ENCODE results near the gene ACAD11.

Gene ACAD11, protein sequence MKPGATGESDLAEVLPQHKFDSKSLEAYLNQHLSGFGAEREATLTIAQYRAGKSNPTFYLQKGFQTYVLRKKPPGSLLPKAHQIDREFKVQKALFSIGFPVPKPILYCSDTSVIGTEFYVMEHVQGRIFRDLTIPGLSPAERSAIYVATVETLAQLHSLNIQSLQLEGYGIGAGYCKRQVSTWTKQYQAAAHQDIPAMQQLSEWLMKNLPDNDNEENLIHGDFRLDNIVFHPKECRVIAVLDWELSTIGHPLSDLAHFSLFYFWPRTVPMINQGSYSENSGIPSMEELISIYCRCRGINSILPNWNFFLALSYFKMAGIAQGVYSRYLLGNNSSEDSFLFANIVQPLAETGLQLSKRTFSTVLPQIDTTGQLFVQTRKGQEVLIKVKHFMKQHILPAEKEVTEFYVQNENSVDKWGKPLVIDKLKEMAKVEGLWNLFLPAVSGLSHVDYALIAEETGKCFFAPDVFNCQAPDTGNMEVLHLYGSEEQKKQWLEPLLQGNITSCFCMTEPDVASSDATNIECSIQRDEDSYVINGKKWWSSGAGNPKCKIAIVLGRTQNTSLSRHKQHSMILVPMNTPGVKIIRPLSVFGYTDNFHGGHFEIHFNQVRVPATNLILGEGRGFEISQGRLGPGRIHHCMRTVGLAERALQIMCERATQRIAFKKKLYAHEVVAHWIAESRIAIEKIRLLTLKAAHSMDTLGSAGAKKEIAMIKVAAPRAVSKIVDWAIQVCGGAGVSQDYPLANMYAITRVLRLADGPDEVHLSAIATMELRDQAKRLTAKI

DNA sequence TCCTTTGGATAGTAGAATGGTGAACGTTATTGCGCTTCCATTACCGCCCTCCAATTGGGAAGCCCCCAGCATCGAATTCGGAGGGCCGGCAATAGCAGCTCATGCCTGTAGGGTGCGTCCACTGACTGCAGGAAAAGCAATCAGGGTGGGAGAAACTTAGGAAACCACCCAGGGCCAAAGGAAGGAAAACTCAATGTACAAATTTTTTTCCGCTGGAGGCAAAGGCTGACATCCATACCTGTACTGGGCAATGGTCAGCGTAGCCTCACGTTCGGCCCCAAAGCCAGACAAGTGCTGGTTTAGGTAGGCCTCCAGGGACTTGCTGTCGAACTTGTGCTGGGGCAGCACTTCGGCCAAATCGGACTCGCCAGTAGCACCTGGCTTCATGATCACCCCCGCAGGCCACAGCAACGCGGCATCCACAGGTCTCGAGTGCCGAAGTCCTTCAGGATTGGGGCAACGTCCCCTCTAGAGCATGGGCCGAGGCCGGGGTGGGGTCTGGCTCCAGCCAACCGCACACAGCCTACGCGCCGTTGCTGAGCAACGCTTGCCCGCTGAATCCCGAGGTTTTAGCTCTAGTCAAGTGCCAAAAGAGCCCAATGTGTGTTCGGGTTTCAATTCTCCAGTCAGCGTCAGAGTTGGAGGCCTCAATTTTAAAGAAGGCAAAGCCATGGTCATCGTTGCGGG lies at the start of gene ACAD11:
TSS of gene ACAD11 (minus strand) at position 445 of the 687 bp plus-strand sequence. CDS start at position 387, 58 bp downstream.
- peak; percentile 13 for DNase-seq (ENCODE audit: low read depth)

DNA sequence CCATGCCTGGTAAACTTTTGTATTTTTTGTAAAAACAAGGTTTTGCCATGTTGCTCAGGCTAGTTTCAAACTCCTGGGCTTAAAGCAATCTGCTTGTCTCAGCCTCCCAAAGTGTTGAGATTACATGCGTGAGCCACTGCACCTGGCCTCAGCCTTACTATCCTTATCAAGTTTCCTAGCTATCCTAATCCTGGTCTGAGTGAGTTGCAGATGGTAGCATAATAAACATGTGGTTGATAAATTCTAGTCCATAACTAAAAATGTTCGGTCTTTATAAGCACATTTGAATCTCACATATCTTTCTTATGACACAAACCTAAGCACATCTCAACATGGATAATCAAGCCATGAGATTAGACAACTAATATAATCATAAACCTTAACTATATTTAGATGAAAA lies 44.1 kb upstream of the ACAD11 start:
- DNase-seq (ENCODE audit: low read depth), result no peak

DNA sequence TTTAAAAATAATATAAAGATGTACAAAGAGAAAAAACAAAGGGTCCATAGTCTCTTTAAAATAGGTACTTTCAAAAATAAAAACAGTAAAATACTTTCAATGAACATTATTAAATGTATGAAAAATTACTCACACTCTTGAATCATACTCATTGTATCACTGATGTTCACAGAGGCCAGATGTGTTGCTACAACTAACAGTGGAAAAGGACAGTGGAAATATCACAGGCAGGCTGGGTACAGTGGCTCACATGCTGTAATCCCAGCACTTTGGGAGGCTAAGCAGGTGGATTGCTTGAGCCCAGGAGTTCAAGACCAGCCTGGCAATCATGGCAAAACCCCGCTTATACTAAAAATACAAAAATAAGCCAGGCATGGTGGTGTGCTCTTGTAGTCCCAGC lies 35.8 kb upstream of the ACAD11 start:
- no peak for DNase-seq (ENCODE audit: low read depth)

DNA sequence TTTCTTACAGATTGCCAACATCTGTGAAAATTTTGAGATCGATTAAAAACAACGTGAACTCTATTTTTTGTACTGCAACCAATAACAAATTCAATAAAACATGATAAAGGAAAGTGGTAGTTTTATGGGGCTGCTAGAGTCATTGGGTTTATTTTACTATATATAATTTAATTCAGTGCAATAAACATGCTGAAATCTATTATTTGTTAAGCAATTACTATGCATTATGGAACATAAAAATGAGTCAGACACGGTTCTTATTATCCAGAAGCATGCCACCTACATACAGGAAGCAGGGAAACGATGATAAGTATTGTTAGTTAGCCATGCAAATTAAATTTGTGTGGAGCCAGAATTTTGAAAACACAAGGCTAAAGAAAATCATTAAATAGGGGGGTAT lies 35.4 kb upstream of the ACAD11 start:
- DNase-seq (ENCODE audit: low read depth), result no peak

DNA sequence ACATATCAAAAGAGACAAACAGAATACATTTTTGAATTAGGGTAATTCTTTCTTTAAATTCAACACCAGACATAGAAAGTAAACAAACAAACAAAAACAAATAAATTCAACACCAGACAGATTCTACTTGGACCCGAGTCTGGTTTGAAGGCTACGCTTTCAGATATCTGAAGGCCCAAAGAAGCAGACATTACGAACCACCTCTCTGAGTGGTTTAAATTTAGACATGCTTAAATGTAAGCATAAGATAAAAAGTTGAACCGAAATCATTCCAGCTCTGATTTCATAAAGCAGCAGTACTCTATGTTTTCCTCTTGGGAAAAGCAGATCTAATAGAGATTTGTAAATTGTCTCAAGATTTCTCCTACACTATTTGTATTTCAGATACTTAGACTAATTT lies 30.4 kb upstream of the ACAD11 start:
- no peak for DNase-seq (ENCODE audit: low read depth)

DNA sequence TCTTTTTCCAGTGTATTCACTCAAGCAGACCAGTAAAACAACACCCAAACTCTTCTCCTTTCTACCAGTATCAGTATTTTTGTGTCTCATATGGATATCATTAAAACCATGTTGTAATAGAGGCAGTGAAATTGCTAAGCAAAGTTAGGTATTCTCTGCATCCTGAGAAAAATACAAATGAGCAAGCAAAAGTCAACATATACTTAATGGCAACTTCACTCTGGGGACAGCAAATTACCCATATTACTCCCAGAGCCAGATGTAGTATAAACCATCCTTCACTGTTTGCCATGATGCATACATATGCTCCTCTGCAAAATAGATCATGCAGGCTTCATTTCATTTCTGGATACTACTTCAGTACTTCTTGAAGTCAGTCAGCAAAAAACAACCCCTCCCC lies 22.6 kb upstream of the ACAD11 start:
- DNase-seq (ENCODE audit: low read depth), result no peak

DNA sequence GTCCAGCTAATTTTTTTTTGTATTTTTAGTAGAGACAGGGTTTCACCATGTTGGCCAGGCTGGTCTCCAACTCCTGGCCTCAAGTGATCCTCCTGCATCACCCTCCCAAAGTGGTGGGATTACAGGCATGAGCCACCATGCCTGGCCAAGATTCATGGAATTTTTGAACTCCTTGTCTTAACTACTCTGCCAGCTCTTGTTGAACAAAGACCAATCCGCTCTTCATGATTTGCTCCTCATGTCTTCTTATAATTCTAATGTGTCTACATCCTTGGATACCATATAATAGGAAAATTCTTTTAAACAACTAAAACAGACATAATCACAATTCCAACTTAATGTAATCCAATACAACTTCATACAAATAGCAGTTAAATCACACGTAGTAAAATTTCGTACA lies 21.8 kb upstream of the ACAD11 start:
- no peak for DNase-seq (ENCODE audit: low read depth)

DNA sequence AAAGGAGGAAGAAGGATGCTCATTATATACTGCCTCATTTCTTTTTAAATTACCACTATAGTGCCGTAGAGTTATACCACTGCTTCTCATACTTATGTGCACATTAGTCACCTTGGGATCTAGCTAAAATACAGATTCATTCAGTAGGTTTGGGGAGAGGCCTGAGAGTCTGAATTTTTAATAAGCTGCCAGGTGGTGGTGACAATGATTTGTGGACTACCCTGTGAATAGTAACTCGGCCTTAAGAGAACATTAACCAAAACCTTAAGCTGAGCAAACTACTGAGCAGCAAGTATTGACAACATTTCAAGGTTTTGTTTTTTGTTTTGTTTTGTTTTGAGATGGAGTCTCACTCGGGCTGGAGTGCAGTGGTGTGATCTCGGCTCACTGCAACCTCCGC lies 20.3 kb upstream of the ACAD11 start:
- no peak for DNase-seq (ENCODE audit: low read depth)

DNA sequence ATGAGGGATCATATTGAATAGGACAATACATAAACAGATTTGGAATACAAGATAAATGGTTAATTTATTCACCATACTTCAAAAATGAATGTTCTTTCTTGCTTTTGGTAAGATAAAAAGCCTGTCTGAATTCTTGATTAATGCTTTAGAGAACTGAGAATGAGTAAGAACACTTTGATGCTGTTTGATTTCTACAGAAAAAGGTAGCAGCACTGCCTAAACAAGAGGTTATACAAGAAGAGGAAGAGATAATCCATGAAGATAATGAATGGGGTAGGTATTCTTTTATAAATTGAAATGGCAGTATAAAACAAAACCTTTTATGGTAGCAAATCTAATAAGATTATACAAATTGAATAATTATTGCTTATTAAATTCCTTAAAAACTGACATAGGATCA lies 15.8 kb upstream of the ACAD11 start:
- DNase-seq (ENCODE audit: low read depth), result no peak

DNA sequence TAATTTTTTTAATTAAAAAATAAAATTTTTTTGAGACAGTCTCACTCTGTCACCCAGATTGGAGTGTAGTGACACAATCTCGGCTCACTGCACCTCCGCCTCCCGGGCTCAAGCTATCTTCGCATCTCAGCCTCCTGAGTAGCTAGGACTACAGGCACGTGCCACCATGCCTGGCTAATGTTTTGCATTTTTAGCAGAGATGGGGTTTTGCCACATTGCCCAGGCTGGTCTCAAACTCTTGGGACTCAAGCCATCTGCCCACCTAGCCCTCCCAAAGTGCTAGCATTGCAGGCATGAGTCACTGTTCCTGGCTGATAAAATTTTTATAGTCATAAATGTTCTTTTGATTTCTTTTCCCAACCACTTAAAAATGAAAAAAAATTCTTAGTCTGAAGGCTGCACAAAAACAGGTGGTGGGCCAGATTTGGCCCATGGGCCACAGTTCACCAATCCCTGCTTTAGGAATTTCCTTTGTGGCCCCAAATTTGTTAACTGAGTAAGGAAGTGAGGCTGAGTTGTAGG lies 9.7 kb upstream of the ACAD11 start:
- no peak for DNase-seq (ENCODE audit: low read depth)

DNA sequence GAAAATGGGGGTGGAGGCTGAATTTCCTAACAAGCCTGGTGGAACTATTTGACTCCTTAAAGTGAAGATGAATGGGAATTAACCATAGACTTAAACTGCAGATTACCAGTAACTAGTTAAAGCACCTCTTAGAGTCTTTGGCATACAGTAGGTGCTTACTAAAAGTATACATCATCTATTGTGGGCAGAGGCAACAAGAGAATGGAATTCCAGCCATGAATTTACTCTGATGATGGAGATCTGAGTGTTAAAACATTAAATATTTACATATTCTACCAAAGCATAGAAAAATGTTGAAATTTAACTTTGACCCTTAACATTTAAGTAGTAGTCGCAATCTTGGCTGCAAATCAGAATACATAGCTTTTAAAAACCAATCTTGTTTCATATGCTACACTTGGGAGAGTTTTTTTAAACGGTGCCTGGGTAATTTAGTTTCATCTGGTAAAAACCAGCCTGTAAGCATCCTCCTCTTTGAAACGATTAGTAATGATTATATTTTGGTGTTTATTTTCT lies 5.7 kb upstream of the ACAD11 start:
- DNase-seq (ENCODE audit: low read depth), result no peak

DNA sequence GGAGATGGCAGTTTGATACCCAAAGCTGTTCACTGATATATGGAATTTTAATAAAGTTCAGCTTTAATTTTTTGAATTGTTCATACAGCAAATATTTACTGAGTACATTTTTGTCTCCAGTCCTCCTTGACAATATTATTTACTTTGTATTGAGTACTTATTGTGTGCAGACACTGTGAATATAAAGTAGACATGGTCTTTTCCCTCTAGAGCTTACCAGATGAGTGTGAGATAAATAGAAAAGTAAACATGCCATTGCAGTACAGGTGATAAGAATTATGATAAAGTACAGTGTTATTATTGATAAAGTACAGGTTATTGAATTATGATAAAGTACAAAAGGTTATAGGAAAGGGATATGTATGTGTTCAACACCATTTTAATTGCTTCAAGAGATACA lies 2.6 kb upstream of the ACAD11 start:
- DNase-seq (ENCODE audit: low read depth), result no peak

DNA sequence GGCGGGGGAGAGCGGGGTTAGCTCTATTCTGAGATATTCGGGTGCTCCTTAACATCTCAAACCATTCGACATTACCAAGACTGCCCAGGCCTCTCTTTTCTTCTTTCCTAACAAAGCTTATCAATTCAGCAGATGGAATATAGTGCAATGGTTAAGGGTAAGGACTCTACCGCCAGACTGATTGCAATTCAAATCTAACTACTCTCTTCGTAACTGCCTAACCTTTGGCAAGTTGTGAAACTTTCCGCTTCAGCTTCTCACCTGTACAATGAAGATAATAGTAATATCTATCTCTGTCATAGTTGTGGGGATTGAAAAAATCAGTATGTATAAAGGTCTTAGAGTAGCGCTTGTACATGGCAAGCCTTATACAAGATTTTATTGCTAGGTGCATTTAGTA lies 1.5 kb upstream of the ACAD11 start:
- DNase-seq (ENCODE audit: low read depth), result no peak

DNA sequence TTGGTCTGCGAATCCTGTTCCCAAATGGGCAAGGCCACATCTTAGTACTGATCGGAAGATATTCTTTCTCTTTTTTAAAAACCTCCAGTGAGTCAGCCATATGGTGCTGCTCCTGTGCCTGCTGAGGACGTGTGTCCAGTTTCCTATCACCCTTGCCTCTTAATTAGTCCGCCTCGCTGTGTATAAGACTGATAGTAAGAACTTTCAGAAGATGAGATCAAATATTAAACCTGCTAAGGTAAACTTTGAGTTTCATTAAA lies 1.1 kb upstream of the ACAD11 start:
- DNase-seq (ENCODE audit: low read depth), result no peak

DNA sequence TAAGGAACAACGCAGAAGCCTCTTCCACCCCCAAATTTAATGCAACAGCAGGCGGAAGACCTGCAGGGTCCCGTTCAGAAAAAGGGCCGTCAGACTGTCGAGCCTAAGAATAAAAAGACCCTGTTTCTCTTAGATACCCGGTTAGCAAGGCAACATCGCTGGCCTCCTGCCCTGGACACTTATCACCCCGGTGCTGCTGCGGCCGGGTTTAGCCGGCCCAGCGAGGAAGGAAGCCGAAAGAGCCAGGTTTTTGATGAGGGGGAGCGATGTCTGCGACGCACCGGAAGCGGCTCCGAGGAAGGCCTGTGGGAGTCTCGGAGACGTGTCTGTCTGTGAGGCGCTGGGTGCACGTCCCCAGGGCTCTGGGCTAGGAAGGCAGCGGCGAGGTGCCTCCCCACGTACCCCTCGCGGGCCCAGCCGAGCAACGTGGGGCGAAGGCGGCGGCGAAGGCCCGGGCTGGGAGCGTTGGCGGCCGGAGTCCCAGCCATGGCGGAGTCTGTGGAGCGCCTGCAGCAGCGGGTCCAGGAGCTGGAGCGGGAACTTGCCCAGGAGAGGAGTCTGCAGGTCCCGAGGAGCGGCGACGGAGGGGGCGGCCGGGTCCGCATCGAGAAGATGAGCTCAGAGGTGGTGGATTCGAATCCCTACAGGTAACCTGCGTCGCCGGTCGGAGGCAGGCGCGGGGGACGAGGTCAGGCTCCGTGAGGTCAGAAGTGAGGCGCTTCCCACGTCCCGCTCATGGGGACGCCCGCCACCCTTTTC lies 622 bp upstream of the ACAD11 start, which contains the start of gene UBA5:
TSS of gene UBA5 (plus strand) at position 278 of the 759 bp plus-strand sequence. CDS start at position 487, 209 bp downstream.
- DNase-seq (ENCODE audit: low read depth), result peak; percentile 45

DNA sequence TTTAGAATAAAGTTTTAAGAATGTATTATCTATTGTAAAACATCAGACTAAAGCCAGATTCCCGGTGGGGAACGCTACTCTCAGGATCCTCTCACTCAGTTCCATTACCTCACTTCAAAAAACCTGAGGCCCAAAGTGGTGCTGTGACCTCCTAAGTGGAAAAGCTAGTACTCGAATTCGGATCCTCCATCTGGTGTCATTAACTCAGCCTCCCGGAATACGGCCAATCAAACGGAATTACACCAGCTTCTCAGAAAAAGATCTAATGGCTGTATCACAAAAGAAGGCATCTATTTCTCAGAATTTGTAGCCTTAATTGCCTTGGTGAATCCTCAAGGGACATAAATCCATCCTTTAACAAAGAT lies 627 bp downstream of the ACAD11 start:
- DNase-seq (ENCODE audit: low read depth), result no peak

DNA sequence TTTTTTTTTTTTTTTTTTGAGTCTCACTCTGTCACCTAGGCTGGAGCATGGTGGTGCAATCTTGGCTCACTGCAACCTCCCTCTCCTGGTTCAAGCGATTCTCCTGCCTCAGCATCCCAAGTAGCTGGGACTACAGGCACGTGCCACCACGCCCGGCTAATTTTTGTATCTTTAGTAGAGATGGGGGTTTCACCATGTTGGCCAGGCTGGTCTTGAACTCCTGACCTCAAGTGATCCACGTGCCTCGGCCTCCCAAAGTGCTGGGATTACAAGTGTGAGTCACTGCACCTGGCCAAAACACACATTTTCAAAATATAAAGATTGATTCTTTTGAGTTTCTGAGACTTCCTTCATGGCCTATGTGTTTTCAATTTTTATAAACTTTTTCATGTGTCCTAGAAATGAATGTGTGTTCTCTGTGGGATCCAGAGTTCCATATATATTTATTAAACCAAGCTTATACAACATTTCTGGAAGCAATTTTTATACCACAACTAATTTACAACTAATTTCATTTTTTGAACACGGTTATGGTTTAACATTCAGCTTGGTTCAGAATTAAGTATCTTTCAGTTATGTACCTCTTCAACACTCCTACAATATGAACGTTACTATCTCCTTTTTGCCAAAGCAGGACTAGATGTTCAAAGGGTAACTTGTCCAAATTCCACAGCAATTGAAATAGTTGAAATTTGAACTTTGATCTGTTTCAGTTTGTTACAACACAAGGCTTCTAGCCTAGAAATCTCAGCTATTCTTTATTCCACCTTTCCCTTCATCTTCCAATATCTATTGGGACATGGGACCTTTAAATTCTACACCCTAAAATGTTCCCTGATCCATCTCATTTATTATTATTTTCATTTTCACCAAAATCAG lies 1.5 kb downstream of the ACAD11 start:
- DNase-seq (ENCODE audit: low read depth), result no peak

DNA sequence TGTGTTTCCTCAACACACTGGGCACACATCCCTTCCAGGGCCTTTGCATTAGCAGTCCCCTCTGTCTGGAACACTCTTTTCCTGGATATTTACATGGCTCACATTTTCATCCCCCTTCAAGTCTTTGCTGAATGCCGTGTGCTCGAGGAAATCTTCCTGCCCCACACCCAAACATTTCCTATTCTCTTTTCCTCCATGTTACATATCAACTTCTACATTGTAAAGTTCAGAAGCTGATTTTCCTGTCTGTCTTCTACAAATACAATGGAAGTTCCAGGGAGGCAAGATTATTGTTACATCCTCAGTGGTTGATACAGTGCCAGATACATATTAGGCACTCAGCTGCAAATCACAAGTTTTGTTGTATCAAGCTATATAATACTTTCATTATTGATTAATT lies 4.1 kb downstream of the ACAD11 start:
- DNase-seq (ENCODE audit: low read depth), result no peak

DNA sequence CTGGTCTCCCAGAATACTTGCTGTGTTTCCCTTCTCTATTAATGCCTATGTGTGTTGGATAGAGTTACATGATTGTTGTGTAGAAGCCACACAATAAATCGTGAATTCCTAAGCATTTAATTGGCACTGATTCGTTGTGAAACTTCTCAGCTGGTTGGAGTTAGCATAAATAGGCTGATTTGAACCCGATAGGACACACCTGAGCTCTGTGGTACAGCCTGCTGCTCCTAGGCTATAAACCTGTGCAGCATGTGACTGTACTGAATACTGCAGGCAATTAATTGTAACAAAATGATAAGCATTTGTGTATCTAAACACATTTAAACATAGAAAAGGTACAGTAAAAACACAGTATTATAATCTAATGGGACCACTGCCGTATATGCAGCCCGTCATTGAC lies 4.9 kb downstream of the ACAD11 start:
- DNase-seq (ENCODE audit: low read depth), result no peak

DNA sequence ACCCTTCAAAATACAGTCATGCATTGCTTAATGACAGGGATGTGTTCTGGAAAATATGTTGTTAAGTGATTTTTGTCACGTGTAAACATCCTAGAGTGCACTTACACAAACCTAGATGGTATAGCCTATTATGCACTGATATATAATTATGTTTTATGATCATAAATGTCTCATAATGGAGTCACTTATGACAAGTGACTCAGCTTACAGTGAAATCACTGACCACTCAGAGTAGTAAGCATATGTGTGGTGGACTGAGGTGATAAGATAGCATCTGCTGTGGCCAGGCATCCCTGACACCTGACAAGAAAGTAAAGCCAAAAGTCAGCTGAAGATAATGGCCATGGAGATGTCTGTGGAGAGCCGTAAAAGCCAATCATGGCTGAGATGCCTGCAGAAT lies 5.4 kb downstream of the ACAD11 start:
- DNase-seq (ENCODE audit: low read depth), result no peak
